GM12873 (cell line): ENCODE data around the gene CRB2.

ENCODE experiments used
- CTCF ChIP-seq: IDR thresholded peaks from 2 replicates; pipeline ENCODE4 v1.5.1; 2012; ENCODE audit warnings: low read depth, mild to moderate bottlenecking, moderate library complexity, low read length, control low read depth; ENCODE audit not compliant: insufficient read depth; ENCODE audit errors: missing control alignments

CRB2 gene

GRCh38 chr9:123369296-123369695 is 13.3 kb downstream of the CRB2 start:
- TF ChIP-seq CTCF: no peak

GRCh38 chr9:123370108-123370507 is 14.1 kb downstream of the CRB2 start:
- TF ChIP-seq CTCF: no peak

- no peak for TF ChIP-seq CTCF
Observed at GRCh38 chr9:123370526-123371227, 14.7 kb downstream of the CRB2 start.

GRCh38 chr9:123371228-123371584 is 15.2 kb downstream of the CRB2 start:
- TF ChIP-seq CTCF: no peak

GRCh38 chr9:123371805-123372590 is 16.0 kb downstream of the CRB2 start:
- TF ChIP-seq CTCF: no peak

GRCh38 chr9:123372766-123373446 is 16.9 kb downstream of the CRB2 start:
- no peak for TF ChIP-seq CTCF

- no peak for TF ChIP-seq CTCF
Observed at GRCh38 chr9:123373447-123373923, 17.5 kb downstream of the CRB2 start.
